GM21717 (cell line): ENCODE measurements around the gene FHIT.

Source experiments
- ATAC-seq: cut with Tn5 transposase; IDR thresholded peaks from one replicate; pipeline ENCODE4 v1.9.1; 2021; ENCODE audit warnings: mild to moderate bottlenecking, moderate library complexity; ENCODE audit not compliant: unreplicated experiment

FHIT gene

GRCh38 chr3:60659098-60659497 is 592.2 kb downstream of the FHIT start:
- ATAC-seq, result no peak

GRCh38 chr3:60657972-60658371 is 593.3 kb downstream of the FHIT start:
- peak; percentile 92 for ATAC-seq

- no peak for ATAC-seq
Observed at GRCh38 chr3:60652829-60653228, 598.4 kb downstream of the FHIT start.

GRCh38 chr3:60651799-60652198 is 599.5 kb downstream of the FHIT start:
- no peak for ATAC-seq

DNA sequence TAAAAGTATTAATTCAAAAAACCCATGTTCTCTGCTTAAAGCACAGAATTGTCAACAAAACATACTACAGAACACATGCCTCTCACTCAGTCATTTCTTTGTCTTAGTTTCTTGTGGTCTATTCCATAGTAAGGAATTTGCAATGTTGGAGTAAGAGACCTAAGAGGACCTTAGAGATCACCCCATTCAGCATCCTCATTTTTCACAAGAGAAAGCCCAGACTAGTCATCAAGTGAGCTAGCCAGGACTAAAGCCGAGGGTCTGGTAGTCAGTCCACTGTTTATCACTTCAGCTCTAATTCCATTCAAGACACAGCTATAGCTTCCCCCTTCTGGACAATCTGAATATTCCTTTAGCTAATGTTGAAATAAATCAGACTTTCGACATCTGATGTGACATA is 601.1 kb downstream of the FHIT start:
- ATAC-seq, result no peak

- ATAC-seq, result no peak
Observed at GRCh38 chr3:60645801-60646200, 605.5 kb downstream of the FHIT start.

DNA sequence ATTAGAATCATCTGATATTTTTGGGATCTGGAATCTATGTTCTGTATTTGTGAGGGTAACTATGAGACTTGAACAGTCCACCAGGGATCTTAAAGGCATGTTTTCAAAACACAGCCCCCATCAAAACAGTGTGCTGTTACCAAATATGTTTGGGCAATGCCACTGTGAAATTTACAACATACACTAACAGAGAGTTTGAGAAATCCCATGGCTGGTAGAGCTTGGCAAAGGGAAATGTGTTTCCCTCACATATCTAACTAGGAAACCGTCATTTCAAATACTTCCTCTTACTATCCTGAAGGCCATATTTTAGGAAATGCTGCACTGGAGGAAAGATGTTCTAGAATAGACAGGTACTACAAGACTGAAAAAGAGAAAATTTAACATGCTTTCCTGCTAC is 607.4 kb downstream of the FHIT start:
- ATAC-seq, result no peak

GRCh38 chr3:60641354-60641753 is 609.9 kb downstream of the FHIT start:
- no peak for ATAC-seq

DNA sequence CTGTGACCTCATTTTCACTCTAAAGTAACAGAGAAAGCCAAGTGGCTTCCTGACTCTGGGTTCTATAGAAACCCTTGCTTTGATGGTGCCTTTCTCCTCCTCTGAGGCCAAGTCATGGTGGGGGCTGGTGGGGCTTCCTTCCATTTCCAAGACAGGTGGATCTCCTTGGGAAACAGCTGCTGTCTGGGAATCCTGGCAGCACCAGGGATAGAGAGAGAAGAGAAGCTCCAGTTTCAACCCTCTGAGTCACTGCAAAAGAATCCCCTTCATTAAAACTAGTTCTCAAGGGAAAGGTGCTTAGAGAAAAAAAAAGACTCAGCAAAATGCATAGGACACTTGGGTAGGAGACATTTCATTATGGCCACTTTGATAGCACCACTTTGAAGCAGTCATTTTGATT is 614.4 kb downstream of the FHIT start:
- ATAC-seq, result no peak

GRCh38 chr3:60633644-60634043 is 617.6 kb downstream of the FHIT start:
- ATAC-seq, result no peak

- no peak for ATAC-seq
Observed at GRCh38 chr3:60631509-60631908, 619.7 kb downstream of the FHIT start.

DNA sequence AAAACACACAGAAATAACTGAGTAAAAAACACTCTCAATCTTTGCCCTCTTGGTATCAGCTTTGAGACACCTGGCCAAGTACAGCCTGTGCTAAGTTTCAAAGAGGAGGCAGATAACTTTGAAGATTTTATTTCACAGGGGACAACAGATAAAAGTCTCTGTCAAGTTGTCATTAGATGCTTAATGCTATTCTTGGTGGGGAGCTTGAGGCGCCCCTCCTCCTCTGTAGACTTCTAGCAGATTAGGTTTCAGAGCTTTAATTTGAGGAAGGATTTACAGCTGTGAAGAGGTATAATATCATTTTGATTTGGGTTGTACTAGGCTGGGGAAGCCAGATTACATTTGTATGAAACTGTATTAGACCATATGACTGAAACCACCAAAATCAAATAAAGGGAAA is 620.3 kb downstream of the FHIT start:
- ATAC-seq, result no peak

GRCh38 chr3:60629816-60630215 is 621.4 kb downstream of the FHIT start:
- no peak for ATAC-seq

- no peak for ATAC-seq
Observed at GRCh38 chr3:60622349-60622748, 628.9 kb downstream of the FHIT start.

- no peak for ATAC-seq
Observed at GRCh38 chr3:60617188-60617587, 634.1 kb downstream of the FHIT start.

DNA sequence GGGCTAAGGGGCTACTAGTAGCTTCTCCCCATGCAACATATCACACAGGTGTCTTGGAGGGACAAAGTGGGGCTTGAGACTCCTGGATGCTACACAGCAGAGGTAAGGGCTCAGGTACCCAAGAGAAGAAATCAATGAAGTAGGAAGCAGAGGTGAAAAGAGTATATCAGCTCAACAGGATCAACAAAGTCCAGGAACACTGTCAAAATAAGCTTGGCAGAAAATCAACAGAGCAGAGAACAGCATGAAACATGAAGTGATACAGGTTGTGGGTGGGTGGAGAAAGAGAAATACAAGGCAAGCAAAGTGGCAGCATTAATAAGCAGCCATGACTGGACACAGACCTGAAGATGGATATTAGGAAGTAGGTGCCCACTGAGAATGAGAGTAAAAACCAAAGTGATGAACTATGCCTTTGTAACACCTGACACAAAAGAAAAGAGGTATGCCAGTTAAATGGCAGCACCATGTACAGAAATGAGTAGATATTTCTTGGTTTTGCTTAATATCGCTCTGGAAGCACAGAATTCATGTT is 637.4 kb downstream of the FHIT start:
- ATAC-seq, result no peak

DNA sequence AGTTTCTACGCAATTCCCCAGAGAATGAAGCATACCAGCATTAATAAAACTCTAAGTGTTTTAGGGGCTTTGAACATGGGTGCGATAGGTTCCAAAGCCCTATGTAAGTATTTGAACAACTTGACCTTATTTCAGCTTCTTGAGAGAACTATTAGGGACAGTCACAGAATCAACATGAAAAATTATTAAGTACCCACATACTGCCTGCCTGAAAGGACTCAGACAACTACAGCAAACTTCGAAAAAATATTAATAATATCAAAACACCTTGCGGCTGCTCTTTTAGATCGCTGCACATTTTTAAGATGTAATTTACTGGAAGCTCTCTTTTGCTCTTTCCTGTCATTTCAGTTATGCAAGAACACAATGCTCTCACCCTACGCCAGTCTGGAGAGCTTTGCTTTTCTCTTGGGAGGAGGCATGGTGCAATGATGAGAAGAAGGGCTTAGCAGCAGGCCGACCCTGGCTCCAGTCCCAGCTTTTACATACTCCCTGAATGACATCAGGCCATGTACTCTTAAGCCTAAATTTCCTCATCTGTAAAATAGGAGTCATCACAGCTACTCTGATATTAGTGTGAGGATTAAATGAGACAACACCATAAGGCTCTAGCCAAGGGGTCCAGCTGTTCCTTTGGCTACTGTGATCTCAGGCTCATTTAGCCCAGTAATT is 640.7 kb downstream of the FHIT start:
- no peak for ATAC-seq

DNA sequence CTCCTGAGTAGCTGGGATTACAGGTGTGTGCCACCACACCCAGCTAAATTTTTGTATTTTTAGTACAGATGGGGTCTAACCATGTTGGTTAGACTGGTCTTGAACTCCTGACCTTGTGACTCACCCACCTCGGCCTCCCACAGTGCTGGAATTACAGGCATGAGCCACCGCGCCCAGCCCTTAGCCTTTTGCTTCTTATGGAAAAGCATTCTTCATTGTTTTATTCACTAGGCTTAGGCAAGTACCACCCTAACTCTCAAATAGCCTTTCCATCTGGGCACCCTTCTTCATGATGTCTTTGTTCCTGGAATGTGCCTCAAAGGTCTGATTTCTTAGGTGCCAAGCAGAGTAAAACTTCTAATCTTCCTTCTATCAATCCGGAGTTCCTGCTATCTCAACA is 641.8 kb downstream of the FHIT start:
- no peak for ATAC-seq

DNA sequence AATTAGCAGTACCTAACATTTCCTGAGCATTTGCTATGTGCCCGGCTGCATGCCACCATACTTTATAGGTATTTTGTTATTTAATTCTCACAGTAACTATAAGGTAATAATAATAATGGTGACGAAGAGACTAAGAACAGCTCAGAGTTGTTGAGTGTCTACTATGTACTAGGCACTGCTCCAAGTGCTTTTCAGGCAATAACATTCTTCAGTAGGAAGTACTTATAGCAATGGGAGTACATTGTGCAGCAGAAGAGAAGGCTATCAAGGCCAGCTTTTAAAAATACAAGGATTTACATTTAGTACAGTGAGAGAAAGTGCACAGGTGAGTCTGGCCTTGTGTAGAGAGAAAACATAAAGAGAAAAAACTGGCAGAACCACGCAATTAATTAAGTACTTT is 647.4 kb downstream of the FHIT start:
- ATAC-seq, result no peak

- no peak for ATAC-seq
Observed at GRCh38 chr3:60600848-60601247, 650.4 kb downstream of the FHIT start.

DNA sequence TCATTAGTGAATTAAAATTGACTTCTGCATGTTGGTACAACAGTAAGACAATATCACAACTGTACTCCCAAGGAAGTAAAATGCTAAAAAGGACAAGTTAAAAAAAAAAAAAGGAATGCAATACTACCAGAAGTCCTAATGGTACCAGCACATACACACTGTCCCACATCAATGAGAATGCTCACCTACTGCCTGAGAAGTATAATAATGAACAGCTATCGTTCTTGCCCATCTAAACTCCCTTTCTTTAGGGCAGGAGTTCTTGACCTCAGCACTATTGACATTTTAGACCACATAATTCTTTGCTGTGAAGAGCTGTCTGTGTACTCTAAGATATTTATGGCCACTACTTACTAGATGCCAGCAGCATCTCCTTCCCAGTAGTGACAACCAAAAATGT is 651.7 kb downstream of the FHIT start:
- ATAC-seq, result no peak

- no peak for ATAC-seq
Observed at GRCh38 chr3:60598671-60599070, 652.6 kb downstream of the FHIT start.

DNA sequence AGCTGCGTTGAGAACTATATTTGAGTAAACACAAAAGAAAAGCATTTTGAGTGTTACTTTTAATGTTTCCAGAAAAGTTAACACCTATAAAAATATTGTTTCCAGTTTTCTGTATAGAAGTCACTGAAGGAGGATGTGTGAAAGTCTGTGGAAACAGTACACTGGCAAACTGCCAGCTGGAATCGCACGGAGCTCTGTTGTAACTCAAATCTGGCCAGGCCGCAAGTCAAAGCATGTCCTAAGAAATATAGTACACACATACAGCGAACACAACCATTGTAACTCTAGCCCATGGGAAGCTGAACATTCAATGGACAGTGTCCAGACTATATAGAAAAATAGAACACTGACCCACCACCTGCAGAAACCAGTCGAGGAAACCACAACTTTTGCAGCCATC is 657.2 kb downstream of the FHIT start:
- ATAC-seq, result no peak
